GM18505 (cell line): ENCODE data around the gene IFIH1.

Experiments
- ATAC-seq: cut with Tn5 transposase; IDR thresholded peaks from one replicate; pipeline ENCODE4 v1.9.1; 2021; ENCODE audit not compliant: unreplicated experiment
- POLR2A ChIP-seq: IDR thresholded peaks from 4 replicates; pipeline ENCODE4 v1.6.1; 2011; ENCODE audit warnings: borderline replicate concordance; ENCODE audit not compliant: insufficient read depth, insufficient read length; ENCODE audit errors: extremely low read depth

IFIH1 gene

GRCh38 chr2:162234620-162235462 lies 83.6 kb downstream of the IFIH1 start:
- ATAC-seq, result no peak
- no peak for TF ChIP-seq POLR2A

- no peak for TF ChIP-seq POLR2A
- no peak for ATAC-seq
These were observed 85.3 kb downstream of the IFIH1 start for GRCh38 chr2:162233197-162233596.

GRCh38 chr2:162232671-162233070 lies 85.8 kb downstream of the IFIH1 start:
- ATAC-seq, result no peak
- no peak for TF ChIP-seq POLR2A

GRCh38 chr2:162232027-162232426 lies 86.5 kb downstream of the IFIH1 start:
- no peak for ATAC-seq
- TF ChIP-seq POLR2A, result no peak

GRCh38 chr2:162230761-162231160 lies 87.7 kb downstream of the IFIH1 start:
- TF ChIP-seq POLR2A, result no peak
- no peak for ATAC-seq

- no peak for ATAC-seq
- no peak for TF ChIP-seq POLR2A
These were observed 91.6 kb downstream of the IFIH1 start for GRCh38 chr2:162226836-162227235.

GRCh38 chr2:162221064-162221463 lies 97.4 kb downstream of the IFIH1 start:
- peak; percentile 95 for ATAC-seq
- no peak for TF ChIP-seq POLR2A

- ATAC-seq, result no peak
- no peak for TF ChIP-seq POLR2A
These were observed 98.1 kb downstream of the IFIH1 start for GRCh38 chr2:162220368-162220767.

- no peak for TF ChIP-seq POLR2A
- no peak for ATAC-seq
These were observed 99.1 kb downstream of the IFIH1 start for GRCh38 chr2:162219426-162219825.

- no peak for ATAC-seq
These were observed 100.9 kb downstream of the IFIH1 start for GRCh38 chr2:162217598-162217997.

More at GRCh38 chr2:162217598-162217997, 100.9 kb downstream of the IFIH1 start:
- TF ChIP-seq POLR2A, result no peak
